ENCODE results near the gene BAHD1. TPM values are rescaled to one million over a fixed set of nuclear protein-coding genes. Genes with fewer than 3 reads are reported as not detected.

Gene BAHD1
- total RNA-seq, 2 experiments from 2014 or later: 20.3 to 21.5 TPM

DNA sequence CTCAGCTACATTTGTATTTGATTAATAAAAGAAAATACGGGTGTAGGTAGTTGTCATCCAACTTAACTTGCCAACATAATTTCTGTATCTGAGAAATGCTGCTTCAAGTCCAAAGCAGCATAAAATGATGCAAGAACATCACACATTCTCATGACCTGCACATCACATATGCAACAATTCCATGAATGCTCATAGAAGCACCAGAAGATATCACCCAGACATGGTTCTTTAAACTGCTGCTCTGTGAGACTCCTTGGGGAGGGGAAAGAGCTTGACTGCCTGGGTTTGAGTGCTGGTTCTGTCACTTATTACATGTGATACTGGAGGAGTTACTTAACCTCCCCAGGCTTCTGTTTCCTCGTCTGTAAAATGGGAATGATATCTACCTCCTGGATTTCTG, 69.4 kb downstream of the BAHD1 start:
- Mint-ChIP-seq H3K27ac (no peak overlapping the region), H3K9me3 (no peaks in the 10 kb centered on the region), H3K36me3 (ENCODE audit: low read depth) (no peaks in the 10 kb centered on the region), H3K27me3 (peaks cover 84% of the 10 kb centered on the region), H3K4me3 (no peak overlapping the region), H3K4me1 (ENCODE audit: low read depth) (peaks cover 31% of the 10 kb centered on the region)
- intact Hi-C loops (cut with DNase I, micrococcal nuclease): no loop called here
- Histone ChIP-seq H3K27ac (ENCODE audit: low read depth in 1 of 2, low read length in 2 of 2) (no peak overlapping the region), H3K36me3 (ENCODE audit: insufficient read depth, low read length) (no peaks in the 10 kb centered on the region), H3K9me3 (ENCODE audit: control insufficient read depth in 1 of 2, insufficient read depth in 1 of 2, low read length in 2 of 2) (peaks cover 0 to 6% of the 10 kb centered on the region in 2 experiments), H3K27me3 (ENCODE audit: control insufficient read depth in 1 of 2, insufficient read depth in 2 of 2, low read length in 2 of 2) (peaks cover 30 to 52% of the 10 kb centered on the region in 2 experiments), H3K4me1 (ENCODE audit: insufficient read depth, low read length) (peaks cover 21% of the 10 kb centered on the region), H3K4me3 (ENCODE audit: low read length) (no peak overlapping the region)
- ATAC-seq (ENCODE audit: poor library complexity) (no peak), DNase-seq (no peak)
- ChIA-PET CTCF (no interaction called here), POLR2A (no interaction called here)
- TF ChIP-seq CTCF (IDR thresholded peaks at IDR 0.05): no peak

- Mint-ChIP-seq H3K36me3 (ENCODE audit: low read depth) (no peaks in the 10 kb centered on the region), H3K4me1 (ENCODE audit: low read depth) (peaks cover 31% of the 10 kb centered on the region), H3K4me3 (peak overlapping the region; percentile 80), H3K27me3 (peaks cover 80% of the 10 kb centered on the region), H3K9me3 (no peaks in the 10 kb centered on the region), H3K27ac (no peak overlapping the region)
- Histone ChIP-seq H3K9me3 (ENCODE audit: control insufficient read depth in 1 of 2, insufficient read depth in 1 of 2, low read length in 2 of 2) (peaks cover 0 to 6% of the 10 kb centered on the region in 2 experiments), H3K27ac (ENCODE audit: low read depth in 1 of 2, low read length in 2 of 2) (no peak overlapping the region), H3K36me3 (ENCODE audit: insufficient read depth, low read length) (no peaks in the 10 kb centered on the region), H3K27me3 (ENCODE audit: control insufficient read depth in 1 of 2, insufficient read depth in 2 of 2, low read length in 2 of 2) (peaks cover 30 to 45% of the 10 kb centered on the region in 2 experiments), H3K4me3 (ENCODE audit: low read length) (peak overlapping the region; percentile 41), H3K4me1 (ENCODE audit: insufficient read depth, low read length) (peaks cover 21% of the 10 kb centered on the region)
- intact Hi-C loops (cut with DNase I, micrococcal nuclease): no loop called here
- DNase-seq: peak in 5 of 14 experiments; percentile 2 to 51 (median 19)
- peak; percentile 62 for ATAC-seq (ENCODE audit: poor library complexity)
- ChIA-PET POLR2A (no interaction called here), CTCF (no interaction called here)
- no peak for TF ChIP-seq CTCF (IDR thresholded peaks at IDR 0.05)
Measured at GRCh38 chr15:40511093-40511471, 70.3 kb downstream of the BAHD1 start.

DNA sequence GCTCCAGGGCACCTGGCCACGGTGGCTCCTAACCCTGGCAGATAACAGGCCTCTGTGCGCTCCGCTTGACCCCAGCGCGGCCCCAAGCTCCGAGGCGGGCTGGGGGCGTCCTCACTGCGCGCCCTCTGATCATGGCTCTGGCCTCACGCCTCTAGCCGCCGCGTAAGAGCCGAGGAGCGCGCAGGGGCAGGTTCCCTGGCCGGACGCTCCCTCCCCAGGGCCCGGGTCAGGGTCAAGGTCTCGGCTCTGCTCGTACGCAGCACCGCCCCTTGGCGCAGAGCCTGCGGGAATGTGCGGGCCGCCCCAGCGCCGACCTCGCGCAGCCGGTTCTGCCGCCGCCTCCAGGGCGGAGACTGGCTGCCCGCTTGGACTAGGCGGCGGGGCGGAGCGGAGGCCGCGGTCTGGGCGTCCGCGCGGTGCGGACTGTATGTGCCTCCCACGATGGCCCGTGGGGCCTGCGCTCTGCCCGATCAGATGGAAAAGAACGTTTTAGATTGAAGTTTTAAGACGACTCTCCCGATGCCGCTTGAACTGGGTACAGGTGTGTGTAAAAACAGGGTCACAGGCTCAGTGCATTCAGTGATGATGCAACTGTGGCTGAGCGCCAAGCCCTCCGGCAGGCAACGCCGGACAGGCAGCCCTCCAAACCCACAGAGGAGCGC, 70.8 kb downstream of the BAHD1 start:
- Mint-ChIP-seq H3K36me3 (ENCODE audit: low read depth) (no peaks in the 10 kb centered on the region), H3K9me3 (no peaks in the 10 kb centered on the region), H3K4me1 (ENCODE audit: low read depth) (peaks cover 30% of the 10 kb centered on the region), H3K27ac (no peak overlapping the region), H3K27me3 (peaks cover 74% of the 10 kb centered on the region), H3K4me3 (peak overlapping the region; percentile 80)
- no peak for TF ChIP-seq CTCF (IDR thresholded peaks at IDR 0.05)
- POLR2A ChIA-PET: no interaction called here
- H3K27me3 ChIP-seq (ENCODE audit: control insufficient read depth in 1 of 2, insufficient read depth in 2 of 2, low read length in 2 of 2): peaks cover 30 to 45% of the 10 kb centered on the region in 2 experiments
- H3K4me1 ChIP-seq (ENCODE audit: insufficient read depth, low read length): peaks cover 21% of the 10 kb centered on the region
- DNase-seq (peak in 4 of 14 experiments; percentile 4 to 39 (median 15)), ATAC-seq (ENCODE audit: poor library complexity) (peak; percentile 12)
- peak overlapping the region; percentile 41 for H3K4me3 ChIP-seq (ENCODE audit: low read length)
- intact Hi-C loops (cut with DNase I, micrococcal nuclease): no loop called here
- H3K9me3 ChIP-seq (ENCODE audit: control insufficient read depth in 1 of 2, insufficient read depth in 1 of 2, low read length in 2 of 2): peaks cover 0 to 6% of the 10 kb centered on the region in 2 experiments
- H3K27ac ChIP-seq (ENCODE audit: low read depth in 1 of 2, low read length in 2 of 2): no peak overlapping the region
- no peaks in the 10 kb centered on the region for H3K36me3 ChIP-seq (ENCODE audit: insufficient read depth, low read length)
- CTCF ChIA-PET: no interaction called here
